Keratinocyte (primary cell): ENCODE results near the gene HK2. TPM values are rescaled to one million over a fixed set of nuclear protein-coding genes. Genes with fewer than 3 reads are reported as not detected.

ENCODE experiments used
- DNase-seq: peaks from one replicate; pipeline ENCODE4 v3.0.0-alpha.2; 2011; ENCODE audit warnings: low read depth, missing footprints, low spot score
- FAIRE-seq: peaks from 2 replicates; lab custom pipeline; 2011; peaks lifted over from hg19 to GRCh38; lab: Jason Lieb, UNC
- H2AFZ ChIP-seq: 2 replicates; pipeline ENCODE4 v1.6.0; 2012; ENCODE audit warnings: low read length, control low read depth, inconsistent platforms; ENCODE audit not compliant: control insufficient read depth
- H3K27ac ChIP-seq: 2 replicates; pipeline ENCODE4 v1.5.1; 2011; ENCODE audit warnings: low read length; ENCODE audit not compliant: control insufficient read depth, insufficient read depth
- H3K27me3 ChIP-seq: 3 replicates; pipeline ENCODE4 v1.6.0; 2011; ENCODE audit warnings: low read length; ENCODE audit not compliant: control insufficient read depth, insufficient read depth; ENCODE audit errors: extremely low read depth
- H3K36me3 ChIP-seq, 2 experiments: 2 replicates in 1 of 2; 3 replicates in 1 of 2; pipeline ENCODE4 v1.5.1; 2011; ENCODE audit warnings: low read length in 2 of 2, mild to moderate bottlenecking in 1 of 2; ENCODE audit not compliant: control insufficient read depth in 2 of 2, insufficient read depth in 2 of 2; ENCODE audit errors: extremely low read depth in 1 of 2
- H3K4me1 ChIP-seq: 3 replicates; pipeline ENCODE4 v1.5.1; 2011; ENCODE audit warnings: low read length; ENCODE audit not compliant: control insufficient read depth, insufficient read depth; ENCODE audit errors: extremely low read depth
- H3K4me2 ChIP-seq: 3 replicates; pipeline ENCODE4 v1.6.0; 2011; ENCODE audit warnings: low read depth, low read length; ENCODE audit not compliant: control insufficient read depth, insufficient read depth; ENCODE audit errors: extremely low read depth
- H3K4me3 ChIP-seq, 3 experiments: fragments of 200-600 bp in 1 of 3; sonication (generic) in 1 of 3; 2 replicates in 2 of 3; 3 replicates in 1 of 3; pipeline ENCODE4 v1.5.1; 2011 to 2016; ENCODE audit warnings: low read length in 3 of 3, mild to moderate bottlenecking in 3 of 3, control low read depth in 2 of 3, inconsistent platforms in 1 of 3, low read depth in 1 of 3, mixed read lengths in 1 of 3, mixed run types in 1 of 3, moderate library complexity in 1 of 3; ENCODE audit not compliant: control insufficient read depth in 2 of 3, insufficient read depth in 2 of 3; ENCODE audit errors: extremely low read depth in 1 of 3
- H3K79me2 ChIP-seq: 2 replicates; pipeline ENCODE4 v1.6.0; 2012; ENCODE audit warnings: low read length; ENCODE audit not compliant: control insufficient read depth, insufficient read depth
- H3K9ac ChIP-seq: 3 replicates; pipeline ENCODE4 v1.6.0; 2011; ENCODE audit warnings: low read length; ENCODE audit not compliant: control insufficient read depth, insufficient read depth; ENCODE audit errors: extremely low read depth
- H3K9me1 ChIP-seq: 3 replicates; pipeline ENCODE4 v1.6.0; 2011; ENCODE audit warnings: low read length; ENCODE audit not compliant: control insufficient read depth, insufficient read depth; ENCODE audit errors: extremely low read depth
- H3K9me3 ChIP-seq: 2 replicates; pipeline ENCODE4 v1.5.1; 2012; ENCODE audit warnings: low read depth, low read length; ENCODE audit not compliant: control insufficient read depth
- H4K20me1 ChIP-seq: 3 replicates; pipeline ENCODE4 v1.6.0; 2011; ENCODE audit warnings: low read length; ENCODE audit not compliant: control insufficient read depth, insufficient read depth; ENCODE audit errors: extremely low read depth
- EZH2 ChIP-seq: IDR thresholded peaks from one replicate; pipeline ENCODE4 v1.6.1; 2012; ENCODE audit warnings: inconsistent platforms, mild to moderate bottlenecking, low read length, moderate library complexity
- dilution Hi-C: fragments of 300-500 bp; cut with MboI; formaldehyde crosslinking; loops from one replicate; pipeline ENCODE4 v1.7.0; 2020; ENCODE audit warnings: low sequenced_read_pairs; ENCODE audit not compliant: extremely low pct_ligation_motif_present
- polyA plus RNA-seq, 5 experiments: library from polyadenylated mRNA; depleted of rRNA in 3 of 5; stranded (reverse) in 3 of 5; stranded (forward) in 1 of 5; unstranded in 1 of 5; fragments of >200 nt; gene quantifications; 1 replicate in 1 of 5; 2 replicates in 3 of 5; 3 replicates in 1 of 5; pipeline versions ENCODE4 v1.2.1 to v1.2.3, GENCODE V29; 2011 to 2012; ENCODE audit warnings: missing spikeins in 2 of 5, low read depth in 1 of 5, low replicate concordance in 1 of 5
- TF ChIP-seq, protein P1 (sequence below), 3 experiments: IDR thresholded peaks in 1 of 3; conservative IDR thresholded peaks in 1 of 3; optimal IDR thresholded peaks in 1 of 3; 2 replicates in 2 of 3; 3 replicates in 1 of 3; pipeline versions ENCODE3 to v1.5.1; 2011; ENCODE audit warnings: low read length in 3 of 3, mild to moderate bottlenecking in 3 of 3, moderate library complexity in 2 of 3, control low read depth in 1 of 3, inconsistent platforms in 1 of 3; ENCODE audit not compliant: insufficient read depth in 2 of 3; ENCODE audit errors: extremely low read depth in 1 of 3

The HK2 gene
- polyA plus RNA-seq, 1 donor (not counting 4 experiments of a cell fraction or from before 2014, with no cell fraction given) = 27.1 TPM

DNA sequence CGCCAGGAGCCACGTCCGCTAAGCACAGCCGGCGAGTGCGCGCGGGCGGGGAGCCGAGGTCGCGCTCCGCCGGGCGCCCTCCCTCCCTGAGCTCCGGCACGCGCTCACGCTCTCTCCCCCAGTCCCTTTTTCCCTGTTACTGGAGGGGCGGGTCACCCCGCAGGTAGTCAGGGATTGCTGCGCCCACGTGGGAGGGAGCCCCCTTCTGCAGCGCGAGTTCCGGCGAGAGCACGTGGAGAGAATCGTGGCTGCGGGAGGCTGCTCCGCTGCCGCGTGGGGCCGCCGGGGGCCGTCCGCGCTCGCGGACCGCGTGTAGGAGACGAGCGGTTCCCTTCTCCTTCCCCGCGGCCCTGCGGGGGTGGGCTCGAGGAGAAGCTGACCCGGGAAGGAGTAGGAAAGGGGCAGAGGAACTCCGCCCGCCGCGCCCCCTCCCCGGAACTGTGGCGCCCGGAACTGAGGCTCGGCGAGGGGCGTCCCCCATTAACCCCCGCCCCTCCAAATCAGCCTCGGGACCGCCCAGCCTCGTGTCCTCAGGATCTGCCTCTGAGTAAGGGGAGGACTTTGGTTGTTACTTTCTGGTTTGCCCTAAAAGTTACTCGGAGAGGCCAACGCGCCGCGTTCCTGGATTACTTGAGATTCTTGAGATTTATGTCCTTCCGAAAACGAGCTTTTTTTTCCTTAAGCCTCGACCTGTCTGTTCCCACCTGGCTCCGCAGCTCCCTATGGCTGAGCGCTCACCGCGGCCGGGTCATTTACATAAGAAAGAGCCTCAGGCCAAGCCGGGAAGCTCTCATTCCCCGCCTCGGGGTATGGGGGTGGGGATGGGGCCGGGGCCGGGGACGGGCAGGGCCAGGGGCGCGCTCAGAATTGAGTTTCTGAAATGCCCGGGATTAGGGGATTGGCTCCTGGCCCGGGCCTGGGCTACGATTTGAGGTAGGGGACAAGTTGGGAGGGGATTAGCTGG, 1.1 kb downstream of the HK2 start:
- H3K9ac ChIP-seq = peak overlapping the region; percentile 90
- TF ChIP-seq, protein P1, sequence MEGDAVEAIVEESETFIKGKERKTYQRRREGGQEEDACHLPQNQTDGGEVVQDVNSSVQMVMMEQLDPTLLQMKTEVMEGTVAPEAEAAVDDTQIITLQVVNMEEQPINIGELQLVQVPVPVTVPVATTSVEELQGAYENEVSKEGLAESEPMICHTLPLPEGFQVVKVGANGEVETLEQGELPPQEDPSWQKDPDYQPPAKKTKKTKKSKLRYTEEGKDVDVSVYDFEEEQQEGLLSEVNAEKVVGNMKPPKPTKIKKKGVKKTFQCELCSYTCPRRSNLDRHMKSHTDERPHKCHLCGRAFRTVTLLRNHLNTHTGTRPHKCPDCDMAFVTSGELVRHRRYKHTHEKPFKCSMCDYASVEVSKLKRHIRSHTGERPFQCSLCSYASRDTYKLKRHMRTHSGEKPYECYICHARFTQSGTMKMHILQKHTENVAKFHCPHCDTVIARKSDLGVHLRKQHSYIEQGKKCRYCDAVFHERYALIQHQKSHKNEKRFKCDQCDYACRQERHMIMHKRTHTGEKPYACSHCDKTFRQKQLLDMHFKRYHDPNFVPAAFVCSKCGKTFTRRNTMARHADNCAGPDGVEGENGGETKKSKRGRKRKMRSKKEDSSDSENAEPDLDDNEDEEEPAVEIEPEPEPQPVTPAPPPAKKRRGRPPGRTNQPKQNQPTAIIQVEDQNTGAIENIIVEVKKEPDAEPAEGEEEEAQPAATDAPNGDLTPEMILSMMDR (optimal IDR thresholded peaks at IDR 0.05 in 1 of 3, IDR thresholded peaks at IDR 0.05 in 1 of 3, conservative IDR thresholded peaks at IDR 0.05 in 1 of 3; ENCODE audit: extremely low read depth in 1 of 3, insufficient read depth in 2 of 3, low read length in 3 of 3) = no peak
- TF ChIP-seq EZH2 = no peak
- DNase-seq (no peak), FAIRE-seq (no peak)
- no peaks in the 10 kb centered on the region for H3K9me1 ChIP-seq
- H4K20me1 ChIP-seq = peaks cover 7% of the 10 kb centered on the region
- H3K79me2 ChIP-seq = peaks cover 49% of the 10 kb centered on the region
- peak overlapping the region; percentile 75 to 81 (median 79) for H3K4me3 ChIP-seq
- H3K9me3 ChIP-seq = no peaks in the 10 kb centered on the region
- peak overlapping the region; percentile 81 for H2AFZ ChIP-seq
- peak overlapping the region; percentile 86 for H3K27ac ChIP-seq
- no peaks in the 10 kb centered on the region for H3K27me3 ChIP-seq
- H3K36me3 ChIP-seq = peaks cover 1 to 4% of the 10 kb centered on the region in 2 experiments
- dilution Hi-C loops = no loop called here
- peaks cover 20% of the 10 kb centered on the region for H3K4me1 ChIP-seq
- H3K4me2 ChIP-seq = peak overlapping the region; percentile 85

GRCh38 chr2:74835831-74836674, 2.1 kb downstream of the HK2 start:
- Histone ChIP-seq H3K79me2 (peaks cover 56% of the 10 kb centered on the region), H3K4me2 (peak overlapping the region; percentile 85), H3K9me1 (no peaks in the 10 kb centered on the region), H3K36me3 (peaks cover 1 to 4% of the 10 kb centered on the region in 2 experiments), H3K4me1 (peaks cover 20% of the 10 kb centered on the region), H3K9me3 (no peaks in the 10 kb centered on the region), H4K20me1 (peaks cover 7% of the 10 kb centered on the region), H3K9ac (peak overlapping the region; percentile 90), H3K27ac (peak overlapping the region; percentile 76), H2AFZ (no peak overlapping the region), H3K4me3 (peak overlapping the region; percentile 75 to 81 (median 79)), H3K27me3 (no peaks in the 10 kb centered on the region)
- FAIRE-seq = no peak
- dilution Hi-C loops = no loop called here
- no peak for TF ChIP-seq EZH2
- TF ChIP-seq, protein P1 (optimal IDR thresholded peaks at IDR 0.05 in 1 of 3, IDR thresholded peaks at IDR 0.05 in 1 of 3, conservative IDR thresholded peaks at IDR 0.05 in 1 of 3; ENCODE audit: extremely low read depth in 1 of 3, insufficient read depth in 2 of 3, low read length in 3 of 3) = peak; percentile 48 to 73 (median 68)
- peak; percentile 50 for DNase-seq
